ENCODE measurements around the gene TTC34.

TTC34 gene

GRCh38 chr1:2784854-2785630 is 16.5 kb downstream of the TTC34 start:
- H3K27ac ChIP-seq (ENCODE audit: low read length): no peak overlapping the region

DNA sequence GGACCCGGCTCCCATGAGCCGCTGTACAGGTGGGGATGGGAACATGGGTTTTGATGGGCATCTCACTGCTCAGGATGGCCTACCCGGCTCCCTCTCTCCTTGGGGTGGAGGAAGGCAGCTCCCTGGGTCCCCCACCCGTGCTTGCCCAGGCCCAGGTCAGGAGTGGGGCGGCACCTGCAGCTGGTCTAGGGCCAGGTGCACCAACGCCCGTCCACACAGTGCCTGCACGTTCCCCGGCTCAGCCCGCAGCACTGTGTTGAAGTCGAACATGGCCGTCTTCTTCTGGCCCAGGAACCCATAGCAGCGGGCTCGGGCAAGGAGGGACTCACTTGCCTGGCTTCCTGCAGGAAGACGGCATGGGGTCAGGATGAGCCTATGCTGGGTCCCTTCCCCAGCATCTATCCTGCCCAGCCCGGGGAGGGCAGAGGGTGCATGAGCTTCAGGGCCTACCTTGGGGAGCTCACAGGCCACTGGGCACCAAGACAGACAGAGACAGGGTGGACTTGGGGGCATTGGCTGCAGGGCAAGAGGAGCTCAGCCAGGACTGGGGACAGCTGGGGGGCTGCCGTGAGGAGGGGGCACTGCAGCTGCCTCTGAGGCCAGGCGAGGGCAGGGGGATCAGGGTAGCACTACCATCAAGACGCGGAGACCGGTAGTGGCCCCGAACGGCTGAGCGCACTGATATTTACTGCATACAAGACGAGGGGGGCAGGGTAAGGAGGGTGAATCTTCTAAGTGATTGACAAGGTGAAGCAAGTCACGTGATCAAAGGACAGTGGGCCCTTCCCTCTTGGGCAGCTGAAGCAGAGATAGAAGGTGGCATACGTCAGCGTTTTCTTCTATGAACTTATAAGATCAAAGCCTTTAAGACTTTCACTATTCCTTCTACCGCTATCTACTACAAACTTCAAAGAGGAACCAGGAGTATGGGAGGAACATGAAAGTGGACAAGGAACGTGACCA is 17.8 kb downstream of the TTC34 start:
- no peak overlapping the region for H3K9ac ChIP-seq (ENCODE audit: low read length)
- H3K27ac ChIP-seq (ENCODE audit: low read length): no peak overlapping the region
- TF ChIP-seq, protein P1, sequence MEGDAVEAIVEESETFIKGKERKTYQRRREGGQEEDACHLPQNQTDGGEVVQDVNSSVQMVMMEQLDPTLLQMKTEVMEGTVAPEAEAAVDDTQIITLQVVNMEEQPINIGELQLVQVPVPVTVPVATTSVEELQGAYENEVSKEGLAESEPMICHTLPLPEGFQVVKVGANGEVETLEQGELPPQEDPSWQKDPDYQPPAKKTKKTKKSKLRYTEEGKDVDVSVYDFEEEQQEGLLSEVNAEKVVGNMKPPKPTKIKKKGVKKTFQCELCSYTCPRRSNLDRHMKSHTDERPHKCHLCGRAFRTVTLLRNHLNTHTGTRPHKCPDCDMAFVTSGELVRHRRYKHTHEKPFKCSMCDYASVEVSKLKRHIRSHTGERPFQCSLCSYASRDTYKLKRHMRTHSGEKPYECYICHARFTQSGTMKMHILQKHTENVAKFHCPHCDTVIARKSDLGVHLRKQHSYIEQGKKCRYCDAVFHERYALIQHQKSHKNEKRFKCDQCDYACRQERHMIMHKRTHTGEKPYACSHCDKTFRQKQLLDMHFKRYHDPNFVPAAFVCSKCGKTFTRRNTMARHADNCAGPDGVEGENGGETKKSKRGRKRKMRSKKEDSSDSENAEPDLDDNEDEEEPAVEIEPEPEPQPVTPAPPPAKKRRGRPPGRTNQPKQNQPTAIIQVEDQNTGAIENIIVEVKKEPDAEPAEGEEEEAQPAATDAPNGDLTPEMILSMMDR (IDR thresholded peaks at IDR 0.05; ENCODE audit: low read depth, low read length): no peak
- no peak for TF ChIP-seq EZH2phosphoT487 (IDR thresholded peaks at IDR 0.05; ENCODE audit: low read depth)
- H3K79me2 ChIP-seq (ENCODE audit: low read length): no peaks in the 10 kb centered on the region
- H3K36me3 ChIP-seq (replicated peaks; ENCODE audit: low read depth, low read length): no peaks in the 10 kb centered on the region
- no peak overlapping the region for H3K4me2 ChIP-seq (ENCODE audit: low read length)
- H3K4me1 ChIP-seq (ENCODE audit: low read length): no peaks in the 10 kb centered on the region
- no peaks in the 10 kb centered on the region for H3K27me3 ChIP-seq (ENCODE audit: low read depth, low read length)
- no peaks in the 10 kb centered on the region for H4K20me1 ChIP-seq (ENCODE audit: insufficient read depth, low read length)
- H3K9me3 ChIP-seq (ENCODE audit: insufficient read depth, low read length): no peaks in the 10 kb centered on the region
- no peak overlapping the region for H3K4me3 ChIP-seq (ENCODE audit: low read length)
- H2AFZ ChIP-seq (ENCODE audit: low read depth, low read length): no peak overlapping the region

More at GRCh38 chr1:2784854-2785630, 16.5 kb downstream of the TTC34 start:
- no peaks in the 10 kb centered on the region for H3K36me3 ChIP-seq (replicated peaks; ENCODE audit: low read depth, low read length)
- H3K9me3 ChIP-seq (ENCODE audit: insufficient read depth, low read length): no peaks in the 10 kb centered on the region
- H4K20me1 ChIP-seq (ENCODE audit: insufficient read depth, low read length): no peaks in the 10 kb centered on the region
- H2AFZ ChIP-seq (ENCODE audit: low read depth, low read length): no peak overlapping the region
- H3K4me2 ChIP-seq (ENCODE audit: low read length): no peak overlapping the region
- no peak overlapping the region for H3K4me3 ChIP-seq (ENCODE audit: low read length)
- H3K4me1 ChIP-seq (ENCODE audit: low read length): no peaks in the 10 kb centered on the region
- H3K79me2 ChIP-seq (ENCODE audit: low read length): no peaks in the 10 kb centered on the region
- H3K27me3 ChIP-seq (ENCODE audit: low read depth, low read length): no peaks in the 10 kb centered on the region
- TF ChIP-seq, protein P1 (IDR thresholded peaks at IDR 0.05; ENCODE audit: low read depth, low read length): no peak
- no peak for TF ChIP-seq EZH2phosphoT487 (IDR thresholded peaks at IDR 0.05; ENCODE audit: low read depth)
- H3K9ac ChIP-seq (ENCODE audit: low read length): no peak overlapping the region

DNA sequence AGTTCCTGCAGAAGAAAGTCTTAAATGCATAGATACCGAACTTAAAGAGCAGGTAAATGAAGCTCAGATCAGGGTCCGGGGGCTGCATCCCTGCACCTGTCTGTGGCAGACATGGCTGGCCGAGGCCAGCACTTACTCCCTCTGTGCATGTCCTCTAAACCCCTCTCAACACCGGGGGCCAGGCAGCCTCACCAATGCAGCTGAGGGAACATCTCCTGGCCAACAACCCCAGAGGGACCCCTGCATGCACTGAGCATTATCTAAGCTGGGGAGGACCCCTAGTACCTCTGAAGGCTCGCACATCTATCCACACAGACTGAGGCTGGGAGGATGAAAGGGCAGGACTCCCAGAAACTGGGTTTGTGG is 18.4 kb downstream of the TTC34 start:
- Histone ChIP-seq H3K27me3 (ENCODE audit: low read depth, low read length) (no peaks in the 10 kb centered on the region), H4K20me1 (ENCODE audit: insufficient read depth, low read length) (no peaks in the 10 kb centered on the region), H3K79me2 (ENCODE audit: low read length) (no peaks in the 10 kb centered on the region), H3K9ac (ENCODE audit: low read length) (no peak overlapping the region), H3K4me1 (ENCODE audit: low read length) (no peaks in the 10 kb centered on the region), H2AFZ (ENCODE audit: low read depth, low read length) (no peak overlapping the region), H3K4me2 (ENCODE audit: low read length) (no peak overlapping the region), H3K27ac (ENCODE audit: low read length) (no peak overlapping the region), H3K9me3 (ENCODE audit: insufficient read depth, low read length) (no peaks in the 10 kb centered on the region), H3K4me3 (ENCODE audit: low read length) (no peak overlapping the region), H3K36me3 (replicated peaks; ENCODE audit: low read depth, low read length) (no peaks in the 10 kb centered on the region)
- TF ChIP-seq, protein P1 (IDR thresholded peaks at IDR 0.05; ENCODE audit: low read depth, low read length): no peak
- no peak for TF ChIP-seq EZH2phosphoT487 (IDR thresholded peaks at IDR 0.05; ENCODE audit: low read depth)

DNA sequence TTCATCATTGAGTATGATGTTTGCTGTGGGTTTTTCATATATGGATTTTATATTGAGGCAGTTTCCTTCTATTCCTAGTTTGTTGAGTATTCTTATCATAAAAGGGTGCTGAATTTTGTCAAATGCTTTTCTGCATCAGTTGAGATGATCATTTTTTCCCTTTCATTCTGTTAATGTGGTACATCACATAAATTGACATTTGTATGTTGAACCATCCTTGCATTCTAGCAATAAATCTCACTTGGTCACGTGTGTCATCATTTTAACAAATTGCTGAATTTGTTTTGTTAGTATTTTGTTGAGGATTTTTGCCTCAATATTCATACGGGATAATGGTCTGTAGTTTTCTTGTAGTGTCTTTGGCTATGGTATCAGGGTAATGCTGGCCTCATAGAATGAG is 19.9 kb downstream of the TTC34 start:
- H2AFZ ChIP-seq (ENCODE audit: low read depth, low read length): no peak overlapping the region
- H3K4me3 ChIP-seq (ENCODE audit: low read length): no peak overlapping the region
- H3K36me3 ChIP-seq (replicated peaks; ENCODE audit: low read depth, low read length): no peaks in the 10 kb centered on the region
- no peaks in the 10 kb centered on the region for H3K27me3 ChIP-seq (ENCODE audit: low read depth, low read length)
- no peaks in the 10 kb centered on the region for H3K9me3 ChIP-seq (ENCODE audit: insufficient read depth, low read length)
- TF ChIP-seq, protein P1 (IDR thresholded peaks at IDR 0.05; ENCODE audit: low read depth, low read length): no peak
- no peak for TF ChIP-seq EZH2phosphoT487 (IDR thresholded peaks at IDR 0.05; ENCODE audit: low read depth)
- H4K20me1 ChIP-seq (ENCODE audit: insufficient read depth, low read length): no peaks in the 10 kb centered on the region
- no peak overlapping the region for H3K9ac ChIP-seq (ENCODE audit: low read length)
- no peak overlapping the region for H3K4me2 ChIP-seq (ENCODE audit: low read length)
- H3K4me1 ChIP-seq (ENCODE audit: low read length): no peaks in the 10 kb centered on the region
- H3K79me2 ChIP-seq (ENCODE audit: low read length): no peaks in the 10 kb centered on the region
- no peak overlapping the region for H3K27ac ChIP-seq (ENCODE audit: low read length)
